Stimulated activated CD8-positive, alpha-beta memory T cell treated with anti-CD3 and anti-CD28 coated beads, Interleukin-4, amount 100 ng/mL, for 48 hours (primary cell): ENCODE measurements around the gene CDK16.
"Not testable (repeated sequence)": the region's sequence is repeated elsewhere in the genome, so short reads cannot be mapped to it uniquely, and the experiment has no call there.

Source experiments
- DNase-seq: peaks from one replicate; pipeline ENCODE4 v3.0.0-alpha.2; 2020

The CDK16 gene

DNA sequence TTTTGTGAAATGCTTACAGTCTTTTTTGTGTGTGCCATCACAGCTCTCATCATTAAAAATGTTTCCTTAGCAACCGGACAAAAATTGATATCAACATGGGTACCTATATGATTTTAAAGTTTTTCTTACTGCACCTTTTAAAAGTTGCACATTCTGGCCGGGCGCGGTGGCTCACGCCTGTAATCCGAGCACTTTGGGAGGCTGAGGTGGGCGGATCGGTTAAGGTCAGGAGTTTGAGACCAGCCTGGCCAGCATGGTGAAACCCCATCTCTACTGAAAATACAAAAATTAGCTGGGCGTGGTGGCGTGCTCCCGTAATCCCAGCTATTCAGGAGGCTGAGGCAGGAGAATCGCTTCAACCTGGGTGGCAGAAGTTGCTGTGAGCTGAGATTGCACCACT is 39.1 kb downstream of the CDK16 start:
- not testable (repeated sequence) for DNase-seq

DNA sequence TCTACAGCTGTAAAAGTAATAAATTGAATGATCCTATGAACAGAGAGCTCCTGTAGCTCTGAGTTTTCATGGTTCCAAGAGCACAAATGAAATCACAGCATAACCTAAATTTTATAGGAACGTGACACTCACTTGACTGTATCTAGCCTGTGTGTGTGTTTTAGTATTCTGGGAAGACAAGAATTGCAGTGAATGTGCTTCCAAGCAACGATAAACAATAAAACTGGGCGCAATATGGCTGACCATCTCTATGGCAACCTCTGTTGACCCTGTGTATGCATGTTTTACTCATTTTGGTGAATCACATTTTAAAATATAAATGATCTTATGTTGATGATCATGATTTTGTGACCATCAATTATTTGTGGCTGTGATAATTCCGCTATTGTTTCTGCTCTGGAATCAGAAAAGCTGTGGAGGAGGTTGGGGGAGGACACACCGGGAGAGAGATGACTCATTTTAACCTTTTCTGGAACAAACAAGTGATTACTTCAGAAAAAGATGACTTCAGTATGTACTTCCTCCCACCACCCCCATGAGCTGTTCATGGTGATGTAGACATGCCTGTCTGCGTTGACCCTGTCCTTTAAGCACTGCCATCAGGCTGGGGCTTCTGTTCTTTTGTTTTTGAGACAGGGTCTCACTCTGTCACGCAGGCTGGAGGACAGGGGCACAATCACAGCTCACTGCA is 46.1 kb downstream of the CDK16 start:
- DNase-seq, result no peak

DNA sequence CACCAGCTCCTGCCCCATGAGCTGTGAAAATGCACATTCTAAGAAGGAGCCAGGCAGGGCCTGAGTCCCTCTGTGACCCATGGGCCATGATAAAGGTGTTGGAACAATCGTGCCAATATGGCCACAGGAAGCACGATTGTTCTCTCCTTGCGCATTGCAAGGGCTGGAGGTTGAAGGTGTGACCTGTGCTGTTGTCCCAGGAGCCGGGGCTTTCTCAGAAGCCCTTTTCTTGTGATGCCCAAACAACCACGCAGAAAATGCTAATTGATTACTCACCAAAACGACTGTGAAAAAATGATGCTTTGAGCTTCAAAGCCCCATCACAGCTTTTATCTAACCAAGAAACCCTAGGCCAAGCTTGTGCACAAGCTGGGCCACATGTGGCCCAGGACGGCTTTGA is 48.2 kb downstream of the CDK16 start:
- DNase-seq, result no peak

DNA sequence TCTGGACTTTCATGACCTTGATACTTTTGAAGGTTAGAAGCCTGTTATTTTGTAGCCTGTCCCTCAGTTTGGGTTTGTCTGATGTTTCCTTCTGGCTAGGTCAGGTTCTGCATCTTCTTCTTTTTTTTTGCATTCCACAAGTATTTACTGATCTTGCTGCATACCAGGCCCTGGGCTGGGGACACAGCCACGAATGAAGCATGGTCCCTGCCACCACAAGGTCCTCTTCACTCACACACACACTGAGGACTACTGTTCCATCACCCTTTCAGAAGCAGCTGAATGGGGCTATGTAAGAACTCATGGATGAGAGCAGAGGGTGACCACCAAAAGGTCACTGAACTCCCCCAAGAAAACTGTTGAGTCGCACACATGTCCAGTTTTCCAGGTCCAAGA is 53.5 kb downstream of the CDK16 start:
- no peak for DNase-seq

DNA sequence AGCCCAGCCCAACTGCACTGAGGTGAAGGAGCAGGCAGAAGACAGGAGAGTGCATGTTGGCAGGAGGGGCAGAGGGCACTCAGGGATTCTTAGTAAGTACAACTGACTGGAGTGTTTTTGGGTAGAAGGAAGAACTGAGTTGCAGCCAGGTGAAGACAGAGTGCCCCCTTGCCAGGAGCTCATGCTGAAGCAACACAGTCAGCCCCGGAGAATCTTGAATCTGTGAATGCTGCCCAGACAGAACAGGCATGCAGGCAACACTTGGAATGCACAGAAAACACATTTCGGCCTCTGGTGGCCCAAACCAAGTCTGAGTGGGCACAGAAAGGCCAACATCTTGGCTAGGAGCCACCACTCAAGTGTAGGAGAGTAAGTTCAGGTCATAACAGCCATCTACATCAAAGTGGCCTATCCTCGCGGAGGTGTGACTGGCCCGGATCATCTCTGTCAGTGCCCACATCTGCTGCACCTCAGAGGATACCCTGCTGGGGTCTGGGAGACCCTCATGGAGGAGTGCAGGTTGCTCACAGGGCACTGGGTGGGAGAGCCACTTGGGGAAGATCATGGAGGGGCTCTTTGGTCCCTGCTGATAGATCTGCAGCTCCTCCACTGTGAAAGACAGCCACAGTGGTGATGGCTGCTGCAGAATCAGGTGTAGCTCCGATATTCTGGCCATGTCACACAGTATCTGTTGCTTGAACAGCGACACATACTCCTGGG is 54.7 kb downstream of the CDK16 start:
- no peak for DNase-seq

DNA sequence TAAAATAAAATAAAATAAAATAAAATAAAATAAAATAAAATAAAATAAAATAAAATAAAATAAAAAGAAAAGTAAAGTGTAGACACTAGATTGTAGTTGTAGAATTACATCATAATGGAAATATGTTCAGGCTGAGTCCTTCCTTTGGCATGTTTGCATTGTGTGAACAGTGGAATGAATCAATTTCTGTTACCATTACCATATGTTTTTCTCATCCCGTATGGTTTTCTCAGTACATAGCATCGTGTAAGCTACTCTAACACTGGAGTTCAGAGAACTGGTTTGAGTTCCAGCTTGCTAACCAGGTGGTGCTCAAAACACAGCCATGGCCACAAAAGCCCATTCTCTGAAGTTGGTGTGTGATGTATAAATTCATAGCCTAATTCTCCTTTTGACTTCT is 60.2 kb downstream of the CDK16 start:
- no peak for DNase-seq
